HG02571 (cell line): ENCODE results near the gene CMBL.
A peak's percentile ranks its signal among the peaks of the same experiment; 100 is the strongest.

Experiments
- ATAC-seq: cut with Tn5 transposase; IDR thresholded peaks from one replicate; pipeline ENCODE4 v1.9.1; 2021; ENCODE audit warnings: mild to moderate bottlenecking, moderate library complexity; ENCODE audit not compliant: unreplicated experiment

The CMBL gene

GRCh38 chr5:10333154-10334006 is 25.7 kb upstream of the CMBL start:
- peak; percentile 62 for ATAC-seq

GRCh38 chr5:10332301-10332700 is 24.6 kb upstream of the CMBL start:
- no peak for ATAC-seq

- ATAC-seq: no peak
Measured at GRCh38 chr5:10331341-10331796, 23.7 kb upstream of the CMBL start.

- ATAC-seq: no peak
Measured at GRCh38 chr5:10330511-10331230, 23.0 kb upstream of the CMBL start.

- ATAC-seq: no peak
Measured at GRCh38 chr5:10329820-10330481, 22.2 kb upstream of the CMBL start.

GRCh38 chr5:10329446-10329819 is 21.7 kb upstream of the CMBL start:
- ATAC-seq: no peak

GRCh38 chr5:10328323-10328722 is 20.6 kb upstream of the CMBL start:
- no peak for ATAC-seq

GRCh38 chr5:10324518-10325370 is 17.0 kb upstream of the CMBL start:
- ATAC-seq: no peak

- no peak for ATAC-seq
Measured at GRCh38 chr5:10323588-10324488, 16.1 kb upstream of the CMBL start.

- ATAC-seq: no peak
Measured at GRCh38 chr5:10321882-10322281, 14.2 kb upstream of the CMBL start.

- no peak for ATAC-seq
Measured at GRCh38 chr5:10320793-10321192, 13.1 kb upstream of the CMBL start.

- no peak for ATAC-seq
Measured at GRCh38 chr5:10319202-10319851, 11.6 kb upstream of the CMBL start.

GRCh38 chr5:10317825-10318682 is 10.4 kb upstream of the CMBL start:
- no peak for ATAC-seq

- no peak for ATAC-seq
Measured at GRCh38 chr5:10315824-10316509, 8.3 kb upstream of the CMBL start.

- ATAC-seq: no peak
Measured at GRCh38 chr5:10315201-10315600, 7.5 kb upstream of the CMBL start.

GRCh38 chr5:10311595-10312425 is 4.1 kb upstream of the CMBL start:
- no peak for ATAC-seq
